Colon (tissue), 2 donors: ENCODE measurements around the gene SPHK1.

Source experiments
- FAIRE-seq: peaks from 2 replicates; lab custom pipeline; 2012; peaks lifted over from hg19 to GRCh38; lab: Jason Lieb, UNC
- donor health status: control.
- donor health status: control.

Gene SPHK1

DNA sequence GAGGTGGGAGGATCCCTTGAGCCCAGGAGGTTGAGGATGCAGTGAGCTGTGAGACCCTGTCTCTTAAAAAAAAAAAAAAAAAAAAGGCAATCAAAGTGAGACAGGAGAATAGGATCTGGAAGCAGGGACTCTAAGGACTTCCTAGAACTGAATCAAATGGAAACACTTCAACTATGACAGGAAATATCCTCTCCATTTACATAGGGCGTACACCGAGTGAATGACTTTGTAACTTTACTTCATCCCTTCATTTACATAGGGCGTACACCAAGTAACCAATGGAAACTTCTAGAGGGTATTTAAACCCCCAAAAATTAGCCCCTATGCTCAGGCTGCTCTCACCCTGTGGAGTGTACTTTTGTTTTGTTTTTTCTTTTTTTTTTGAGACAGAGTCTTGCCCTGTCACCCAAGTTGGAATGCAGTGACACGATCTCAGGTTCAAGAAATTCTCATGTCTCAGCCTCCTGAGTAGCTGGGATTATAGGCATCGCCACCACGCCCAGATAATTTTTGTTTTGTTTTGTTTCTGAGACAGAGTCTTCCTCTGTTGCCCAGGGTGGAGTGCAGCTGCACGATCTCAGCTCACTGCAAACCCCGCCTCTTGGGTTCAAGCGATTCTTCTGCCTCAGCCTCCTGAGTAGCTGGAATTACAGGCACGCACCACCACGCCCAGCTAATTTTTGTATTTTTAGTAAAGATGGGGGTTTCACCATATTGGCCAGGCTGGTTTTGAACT is 21.1 kb upstream of the SPHK1 start:
- no peak for FAIRE-seq

DNA sequence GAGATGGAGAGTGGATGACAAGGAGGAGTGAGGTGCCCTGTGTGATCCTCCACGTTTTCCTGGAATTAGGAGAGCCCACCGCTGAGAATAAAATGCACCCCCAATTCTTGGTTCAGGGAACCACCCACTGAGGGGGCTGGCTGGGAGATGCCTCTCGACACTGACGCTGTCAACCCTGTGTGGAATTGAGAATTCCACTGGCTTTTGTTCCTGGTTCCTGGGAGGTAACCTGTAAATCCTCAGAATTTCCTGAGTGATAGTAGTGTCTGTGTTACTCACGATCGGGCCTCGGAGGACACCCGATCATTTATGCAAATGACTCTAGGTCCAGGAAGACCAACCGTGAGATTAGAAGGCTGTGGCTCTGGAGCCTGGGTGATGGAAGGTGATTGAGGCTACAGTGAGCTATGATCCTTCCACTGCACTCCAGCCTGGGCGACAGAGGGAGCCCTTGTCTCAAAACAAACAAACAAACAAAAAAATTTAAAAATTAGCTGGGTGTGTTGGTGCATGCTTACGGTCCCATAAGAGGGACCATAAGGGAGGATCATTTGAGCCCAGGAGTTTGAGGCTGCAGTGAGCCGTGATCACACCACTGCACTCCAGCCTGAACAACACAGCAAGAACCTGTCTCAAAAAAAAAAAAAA is 19.0 kb upstream of the SPHK1 start:
- FAIRE-seq: no peak

DNA sequence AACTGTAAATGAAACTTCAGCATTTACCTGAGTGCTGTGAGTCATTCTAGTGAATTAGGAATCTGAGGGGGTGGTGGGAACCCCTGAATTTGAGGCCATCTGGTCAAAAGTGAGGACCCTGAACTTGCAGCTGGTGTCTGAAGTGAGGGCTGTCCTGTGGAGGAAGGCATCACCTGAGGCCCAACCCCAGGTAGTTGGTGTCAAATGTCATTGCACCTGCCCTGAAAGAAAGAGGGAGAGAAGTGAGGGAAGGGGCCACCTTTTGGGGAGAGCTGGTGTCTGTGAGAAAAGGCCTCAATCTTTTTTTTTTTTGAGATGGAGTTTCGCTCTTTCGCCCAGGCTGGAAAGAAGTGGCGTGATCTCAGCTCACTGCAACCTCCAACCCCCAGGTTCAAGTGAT is 18.2 kb upstream of the SPHK1 start:
- FAIRE-seq: no peak

DNA sequence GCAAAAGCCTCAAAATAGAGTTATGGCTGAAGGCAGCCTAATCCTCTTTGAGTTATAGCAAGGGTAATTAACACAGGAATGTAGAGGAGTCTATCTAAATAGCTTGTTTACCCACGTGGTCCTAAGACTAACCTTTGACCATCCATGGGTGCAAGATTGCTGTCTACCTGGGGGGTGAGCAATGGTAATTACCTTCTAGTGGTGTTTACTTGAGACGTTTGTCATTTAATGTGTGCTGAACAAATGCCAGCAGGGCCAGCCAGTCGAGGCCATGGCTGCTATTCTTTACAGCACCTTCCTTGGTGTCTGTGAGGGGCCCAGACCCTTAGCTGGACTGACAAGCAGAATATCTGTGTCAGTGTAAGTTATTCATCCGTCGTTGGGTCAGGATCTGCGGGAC is 16.8 kb upstream of the SPHK1 start:
- no peak for FAIRE-seq

DNA sequence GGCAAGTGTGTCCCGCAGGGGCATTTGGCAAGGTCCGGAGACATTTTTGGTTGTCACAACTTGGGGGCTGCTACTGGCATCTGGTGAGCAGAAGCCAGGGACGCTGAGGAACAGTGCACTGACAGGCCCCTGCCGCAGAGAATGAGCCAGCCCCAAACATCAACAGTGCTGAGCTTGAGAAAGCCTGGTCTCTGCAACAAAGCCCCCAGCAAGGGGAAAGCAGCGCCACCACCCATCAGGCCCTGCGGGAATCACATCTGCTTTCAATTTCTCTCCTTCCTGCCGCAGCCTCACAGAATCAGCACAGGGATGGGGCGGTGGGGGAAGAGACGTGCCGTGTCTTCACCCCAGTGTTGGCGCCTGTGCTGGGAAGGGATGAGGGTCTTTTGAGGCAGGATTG is 15.9 kb upstream of the SPHK1 start:
- FAIRE-seq: no peak

DNA sequence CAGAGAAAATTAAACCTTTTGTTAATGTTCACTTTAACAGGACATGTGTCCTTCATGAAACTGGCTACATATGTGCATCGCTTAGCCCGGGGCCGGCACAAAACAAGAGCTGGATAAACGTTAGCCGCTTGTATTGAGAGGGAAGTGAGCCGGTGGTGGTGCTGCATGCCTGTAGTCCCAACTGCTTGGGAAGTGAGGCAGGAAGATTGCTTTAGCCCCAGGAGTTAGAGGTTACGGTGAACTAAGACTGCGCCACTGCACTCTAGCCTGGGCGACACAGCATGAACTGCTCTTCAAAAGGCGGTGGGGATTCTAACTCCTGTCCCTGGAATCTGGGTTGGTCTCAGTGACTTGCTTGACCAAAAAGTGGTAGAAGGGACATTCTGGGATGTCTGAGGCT is 15.0 kb upstream of the SPHK1 start:
- FAIRE-seq: no peak

DNA sequence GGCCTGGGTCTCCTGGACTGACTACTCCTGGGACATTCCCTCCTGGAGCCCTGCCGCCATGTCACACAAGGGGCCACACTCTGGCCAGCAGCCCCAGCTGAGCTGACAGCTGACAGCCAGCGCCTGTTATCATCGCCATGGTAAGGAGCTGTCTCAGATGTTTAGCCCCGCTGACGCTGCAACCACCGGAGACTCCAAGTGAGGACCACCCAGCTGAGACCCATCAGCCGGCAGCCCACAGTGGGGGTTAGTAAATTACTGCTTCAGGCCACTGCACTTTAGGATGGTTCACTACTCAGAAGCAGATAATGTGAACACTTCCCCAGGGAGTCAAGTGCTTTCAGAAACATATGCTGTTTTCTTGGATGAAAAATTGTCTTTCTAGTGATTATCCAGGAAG is 14.6 kb upstream of the SPHK1 start:
- no peak for FAIRE-seq

DNA sequence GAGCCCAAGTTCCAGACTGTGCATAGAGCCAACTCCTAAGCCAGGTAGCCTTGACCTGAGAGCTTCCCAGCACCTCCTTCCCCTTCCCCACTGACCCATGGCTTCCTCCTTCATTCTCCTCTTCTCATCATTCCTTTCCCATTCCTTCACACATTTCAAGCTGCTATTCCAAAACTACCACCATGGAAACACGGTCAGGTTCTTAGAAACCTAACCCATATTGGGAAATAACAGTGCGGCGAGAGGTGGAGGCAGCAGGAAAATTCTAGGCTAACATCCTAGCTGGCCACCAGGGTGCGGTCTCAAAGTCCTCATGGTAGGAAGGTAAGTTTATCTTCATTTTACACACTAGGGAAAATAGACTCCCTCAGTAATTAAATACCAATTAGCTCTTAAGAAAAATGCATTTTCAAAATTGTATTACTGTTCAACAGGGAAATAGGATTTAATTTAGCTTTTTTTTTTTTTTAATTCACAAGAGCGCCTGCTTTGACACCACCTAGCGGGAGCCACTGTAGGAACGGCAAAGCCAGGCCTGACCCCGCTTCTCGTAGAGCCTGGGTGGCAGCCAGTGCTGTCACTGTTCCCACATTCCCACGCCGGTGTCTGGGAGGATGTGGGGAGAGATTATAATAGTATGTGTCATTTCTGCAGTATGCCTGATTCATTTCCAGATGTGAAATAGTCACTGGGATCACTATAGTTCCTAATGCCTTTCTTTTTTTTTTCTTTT is 14.0 kb upstream of the SPHK1 start:
- no peak for FAIRE-seq

DNA sequence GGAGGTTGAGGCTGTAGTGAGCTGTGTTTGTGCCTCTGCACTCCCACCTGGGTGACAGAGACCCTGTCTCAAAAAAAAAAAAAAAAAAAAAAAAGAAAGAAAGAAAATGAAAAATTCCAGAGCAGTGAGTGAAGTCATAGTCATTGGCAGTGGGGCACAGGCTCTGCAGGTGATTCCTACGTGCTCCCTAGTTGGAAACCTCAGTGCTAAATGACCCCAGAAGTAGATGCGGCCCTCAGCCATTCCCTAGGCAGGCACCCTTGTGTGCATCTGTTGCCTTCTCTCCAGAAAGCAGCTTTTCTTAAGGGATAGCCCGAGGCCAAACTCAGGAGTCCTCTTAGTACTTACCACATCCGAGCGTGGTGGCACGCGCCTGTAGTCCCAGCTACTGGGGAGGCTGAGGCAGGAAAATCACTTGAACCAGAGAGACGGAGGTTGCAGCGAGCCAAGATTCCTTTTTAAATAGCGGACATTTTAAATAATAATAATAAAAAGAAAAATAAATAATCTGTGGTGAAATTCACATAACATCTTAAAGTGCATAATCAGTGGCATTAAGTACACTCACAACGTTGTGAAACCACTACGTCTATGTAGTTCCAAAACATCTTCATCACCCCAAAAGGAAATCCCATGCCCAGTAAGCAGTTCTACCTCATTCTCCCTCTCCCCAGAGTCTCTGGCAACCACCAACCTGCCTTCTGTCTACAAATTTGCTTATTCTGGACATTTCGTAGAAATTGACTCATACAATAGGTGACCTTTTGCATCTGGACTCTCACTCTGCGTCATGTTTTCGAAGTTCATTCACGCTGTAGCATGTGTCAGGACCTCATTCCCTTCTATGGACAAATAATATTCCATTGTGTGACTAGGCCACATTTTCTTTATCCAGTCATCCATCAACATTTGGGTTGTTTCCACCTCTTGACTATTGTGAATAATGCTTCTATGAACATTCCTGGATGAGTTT is 12.5 kb upstream of the SPHK1 start:
- no peak for FAIRE-seq

DNA sequence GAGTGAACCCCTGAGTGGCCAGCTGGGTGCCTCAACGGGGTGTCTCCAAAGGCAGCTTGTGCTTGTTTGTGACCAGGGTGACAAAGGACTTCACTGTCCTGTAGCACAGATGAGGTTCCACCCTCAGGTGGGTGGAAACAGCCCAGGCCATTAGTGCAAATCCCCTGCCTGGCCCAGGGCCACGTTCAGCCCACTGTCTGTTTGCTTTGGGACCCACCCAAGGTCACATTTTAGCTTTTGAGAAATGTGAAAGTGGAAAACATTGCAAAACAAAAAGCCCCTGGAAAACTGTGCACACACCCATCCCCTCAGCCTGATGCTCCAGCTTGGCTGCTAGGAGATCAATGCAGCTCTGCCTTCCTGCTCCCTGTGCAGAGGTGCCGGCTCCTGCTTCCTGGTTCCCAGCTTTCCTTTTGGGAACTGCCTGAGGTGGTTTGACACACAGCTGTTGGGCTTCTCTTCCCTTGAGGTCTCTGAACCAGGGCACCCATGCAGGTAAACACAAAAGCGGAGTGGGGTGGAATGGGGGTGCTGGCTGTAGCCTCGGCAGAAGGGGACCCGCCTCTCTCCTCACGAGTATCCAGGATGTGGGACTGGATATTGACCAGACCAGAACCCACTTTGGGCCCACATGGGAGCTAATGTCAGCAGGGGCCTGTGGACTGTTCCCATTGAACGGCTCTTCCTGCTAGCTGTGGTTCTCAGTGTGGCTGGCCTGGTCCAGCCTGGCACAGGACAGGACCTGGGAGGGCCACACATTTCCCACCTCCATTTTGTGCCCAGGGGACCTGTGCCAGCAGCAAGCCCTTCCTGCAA is 7.9 kb upstream of the SPHK1 start:
- no peak for FAIRE-seq

DNA sequence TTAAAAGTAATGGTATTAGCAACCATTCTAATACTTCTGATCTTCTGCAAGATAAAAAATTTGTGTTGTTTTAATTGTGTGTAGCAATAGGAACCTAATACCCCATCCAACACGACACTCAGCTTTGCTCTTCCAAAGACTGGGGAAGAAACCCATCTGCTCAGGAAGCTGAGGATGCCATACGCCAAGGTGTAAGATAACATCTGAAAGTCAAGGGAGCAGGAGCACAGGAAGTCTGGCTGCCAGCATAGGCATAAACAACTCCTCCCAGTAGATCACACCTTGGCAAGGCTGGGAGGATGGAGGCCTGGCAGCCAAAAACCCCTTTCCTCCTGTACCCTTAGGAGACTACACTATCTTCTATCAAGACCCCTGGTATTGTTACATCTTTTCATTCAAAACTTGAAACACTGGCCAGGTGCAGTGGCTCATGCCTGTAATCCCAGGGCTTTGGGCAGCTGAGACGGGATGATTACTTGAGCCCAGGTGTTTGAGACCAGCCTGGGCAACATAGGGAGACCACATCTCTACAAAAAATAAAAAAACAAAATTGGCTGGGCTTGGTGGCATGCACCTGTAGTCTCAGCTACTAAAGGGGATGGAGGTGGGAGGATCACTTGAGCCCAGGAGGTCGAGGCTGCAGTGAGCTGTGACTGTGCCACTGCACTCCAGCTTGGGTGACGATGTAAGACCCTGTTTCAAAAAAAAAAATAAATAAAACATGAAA is 5.7 kb upstream of the SPHK1 start:
- FAIRE-seq: no peak

DNA sequence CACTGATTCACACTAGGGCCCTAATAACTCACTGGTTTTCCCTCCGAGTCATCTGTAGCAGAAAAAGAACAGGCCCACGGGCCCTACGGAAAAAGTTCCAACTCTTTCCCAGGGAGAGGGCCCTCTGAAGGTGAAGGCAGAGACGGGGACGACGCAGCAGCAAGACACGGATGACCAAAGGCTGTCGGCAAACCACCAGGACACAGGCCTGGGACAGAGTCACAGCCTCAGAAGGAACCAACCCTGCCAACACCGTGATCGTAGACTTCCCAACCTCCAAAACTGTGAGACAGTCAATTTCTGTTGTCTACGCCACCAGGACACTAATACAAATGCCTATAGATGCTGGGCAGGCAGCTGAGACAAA is 5.2 kb upstream of the SPHK1 start:
- FAIRE-seq: no peak

DNA sequence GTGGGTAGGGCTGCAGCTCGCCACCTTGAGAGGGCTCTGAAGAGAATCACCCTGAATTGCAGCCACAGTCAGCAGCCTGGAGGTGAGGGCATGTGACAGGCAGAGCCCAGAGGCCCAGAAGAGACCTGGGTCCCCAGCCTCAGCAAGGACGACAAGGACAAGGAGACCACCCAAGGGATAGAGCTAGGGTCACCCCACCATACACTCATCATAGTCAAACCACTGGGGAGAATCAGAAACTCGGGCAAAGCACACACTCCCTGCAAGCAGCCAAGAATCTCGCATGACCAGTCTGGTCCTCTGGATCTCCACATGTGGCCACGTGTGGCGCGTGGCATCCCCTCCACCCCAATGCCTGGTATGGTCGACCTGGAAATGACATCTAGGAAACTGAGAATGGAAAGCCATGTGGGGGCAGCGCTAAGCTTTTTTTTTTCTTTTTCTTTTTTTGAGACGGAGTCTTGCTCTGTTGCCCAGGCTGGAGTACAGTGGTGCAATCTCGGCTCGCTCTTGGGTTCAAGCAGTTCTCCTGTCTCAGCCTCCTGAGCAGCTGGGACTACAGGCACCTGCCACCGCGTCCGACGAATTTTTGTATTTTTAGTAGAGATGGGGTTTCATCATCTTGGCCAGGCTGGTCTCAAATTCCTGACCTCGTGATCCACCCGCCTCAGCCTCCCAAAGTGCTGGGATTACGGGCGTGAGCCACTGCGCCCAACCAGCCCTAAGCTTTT is 4.6 kb upstream of the SPHK1 start:
- FAIRE-seq: no peak

DNA sequence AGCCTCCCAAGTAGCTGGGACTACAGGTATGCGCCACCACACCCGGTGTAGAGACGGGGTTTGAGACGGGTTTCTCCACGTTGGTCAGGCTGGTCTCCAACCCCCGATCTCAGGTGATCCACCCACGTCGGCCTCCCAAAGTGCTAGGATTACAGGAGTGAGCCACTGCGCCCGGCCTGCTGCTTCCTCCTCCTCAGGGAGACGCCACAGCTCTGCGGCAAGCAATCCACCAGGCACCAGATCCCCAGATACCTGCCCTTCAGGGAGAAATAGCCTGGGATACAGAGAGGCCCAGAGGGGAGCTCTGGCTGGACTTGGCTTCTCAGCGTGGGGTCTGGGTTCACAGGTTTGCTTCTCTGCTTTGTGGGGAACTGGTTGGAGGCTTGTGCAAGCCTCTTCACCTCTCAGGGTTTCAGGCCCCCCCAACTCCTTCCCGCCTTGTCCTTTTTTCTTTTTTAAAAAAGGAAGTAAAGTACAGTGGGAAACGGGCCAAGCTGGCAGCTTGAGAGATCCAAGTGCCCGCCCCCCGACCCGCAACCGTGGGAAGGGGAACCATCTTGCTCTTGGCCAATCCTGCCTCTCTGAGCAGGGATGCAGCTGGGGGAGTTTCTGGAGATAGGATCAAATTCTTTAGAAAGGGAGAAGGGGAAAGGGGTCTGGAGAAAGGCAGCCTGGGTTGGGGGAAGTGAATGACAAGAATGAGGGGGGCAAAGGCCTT is 2.6 kb upstream of the SPHK1 start:
- no peak for FAIRE-seq

DNA sequence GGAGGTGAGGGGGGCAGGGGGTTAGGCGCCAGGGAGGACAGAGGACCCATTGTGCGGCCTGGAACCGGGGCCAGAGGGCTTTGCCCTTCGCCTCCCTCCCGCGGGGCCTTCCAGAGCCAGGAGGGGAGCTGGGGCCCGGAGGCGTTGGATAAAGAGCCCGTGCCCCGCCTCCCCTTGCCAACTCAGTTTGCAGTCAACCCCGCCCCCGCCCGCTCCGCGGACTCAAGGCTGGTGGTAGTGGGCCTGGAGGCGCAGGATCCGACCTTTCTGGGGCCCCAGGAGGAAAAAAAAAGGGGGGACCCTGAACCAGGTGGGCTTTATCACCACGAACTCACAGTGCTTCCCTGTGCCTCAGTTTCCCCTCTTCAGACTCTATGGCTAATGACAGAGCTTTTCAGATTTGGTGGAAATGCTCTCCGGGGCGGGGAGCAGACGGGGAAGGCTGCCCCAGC is 2.0 kb upstream of the SPHK1 start:
- no peak for FAIRE-seq

DNA sequence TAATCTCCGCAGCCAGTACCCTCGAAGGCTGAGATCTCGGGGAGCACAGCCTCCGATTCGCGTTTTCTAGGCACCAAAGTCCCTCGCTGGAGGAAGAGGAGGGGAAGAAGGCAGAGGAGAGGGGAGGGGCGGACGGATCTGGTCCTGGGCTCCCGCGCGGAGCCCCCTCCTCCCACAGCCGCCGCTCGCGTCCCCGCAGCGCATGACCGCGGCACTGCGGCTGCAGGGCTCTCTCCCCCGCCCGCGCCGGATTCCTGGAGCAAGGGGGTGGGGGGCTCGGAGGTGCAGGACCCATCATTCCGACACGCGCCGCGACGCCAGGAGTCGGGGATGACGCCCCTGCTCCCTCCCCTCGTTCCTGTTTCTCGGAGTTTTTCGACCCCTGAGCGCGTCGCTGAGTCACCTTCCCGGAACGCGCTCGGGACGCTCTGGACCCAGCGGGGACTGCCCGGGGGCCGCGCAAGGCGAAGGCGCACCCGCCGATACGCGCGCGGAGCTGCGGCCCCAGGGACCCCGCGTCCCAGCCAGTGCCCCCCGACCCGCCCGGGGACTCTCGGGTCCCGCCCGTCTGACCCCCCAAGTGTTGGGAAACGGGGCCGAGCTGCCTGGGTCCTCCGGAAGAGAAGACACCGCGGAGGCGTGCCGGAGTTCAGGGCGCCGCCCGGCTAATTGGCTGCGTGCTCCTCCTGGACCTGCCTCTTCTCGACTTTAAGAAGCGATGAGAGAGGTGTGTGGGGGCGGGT is 1.4 kb upstream of the SPHK1 start:
- FAIRE-seq: no peak

DNA sequence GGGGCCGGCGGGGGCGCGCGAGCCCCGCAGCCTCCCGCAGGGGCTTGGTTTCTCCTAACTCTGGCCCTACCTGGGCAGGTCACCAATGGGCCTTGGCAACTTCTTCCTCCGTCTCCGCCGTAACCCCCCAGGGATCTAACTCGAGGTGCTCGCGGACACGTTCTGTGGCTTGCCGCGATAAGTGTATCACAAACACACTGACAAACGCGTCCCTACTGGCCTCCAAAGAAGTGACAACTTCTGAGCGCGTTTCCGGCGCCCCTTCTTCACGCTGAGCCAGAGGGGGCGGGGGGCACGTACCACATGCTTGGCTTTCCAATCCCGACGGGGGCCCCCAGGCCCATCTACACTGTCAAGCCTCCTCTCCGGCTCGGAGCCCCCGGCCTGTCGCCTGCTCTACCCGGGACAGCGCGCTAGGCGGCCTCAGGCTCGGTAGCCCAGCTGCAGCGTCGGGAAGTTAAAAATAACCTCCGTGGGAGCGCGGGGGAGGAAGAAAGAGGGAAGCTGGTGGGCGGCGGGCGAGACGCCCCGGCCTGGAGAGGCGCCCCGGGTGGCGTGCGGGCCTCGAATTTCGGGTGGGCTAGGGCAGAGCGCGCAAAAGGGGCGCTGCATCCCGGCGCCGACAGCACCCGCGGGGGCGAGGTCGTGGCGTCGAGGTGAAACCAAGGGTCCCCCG is 725 bp upstream of the SPHK1 start:
- FAIRE-seq: no peak
